Measurements from ENCODE around the gene DMRTB1.

The DMRTB1 gene

GRCh38 chr1:53507116-53507820 is 48.1 kb downstream of the DMRTB1 start:
- in situ Hi-C loops (cut with HindIII; ENCODE audit: low sequenced_read_pairs), result no loop called here

- in situ Hi-C loops (cut with HindIII; ENCODE audit: low sequenced_read_pairs), result no loop called here
These were observed 49.1 kb downstream of the DMRTB1 start for GRCh38 chr1:53508056-53508990.

GRCh38 chr1:53508991-53509666 is 49.9 kb downstream of the DMRTB1 start:
- in situ Hi-C loops (cut with HindIII; ENCODE audit: low sequenced_read_pairs), result no loop called here

GRCh38 chr1:53509775-53510174 is 50.6 kb downstream of the DMRTB1 start:
- in situ Hi-C loops (cut with HindIII; ENCODE audit: low sequenced_read_pairs), result no loop called here

DNA sequence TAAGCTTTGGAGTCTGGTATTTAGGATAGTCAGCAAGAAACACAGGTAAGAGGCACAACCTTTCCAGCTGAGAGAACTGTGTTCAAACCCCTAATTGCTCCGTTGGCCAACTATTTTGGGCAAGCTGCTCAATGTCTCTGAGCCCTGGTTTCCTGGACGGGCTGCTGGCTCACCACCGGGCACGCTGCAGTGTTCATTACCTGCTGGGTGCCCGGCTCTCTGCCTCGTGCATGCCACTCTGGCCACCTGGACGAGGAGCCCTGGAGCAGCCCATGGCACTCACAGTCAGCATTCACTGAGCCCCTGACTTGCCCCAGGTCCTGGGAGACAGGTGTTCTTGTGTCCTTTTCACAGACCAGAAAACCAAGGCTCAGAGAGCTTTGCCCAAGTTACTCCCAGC is 51.0 kb downstream of the DMRTB1 start:
- in situ Hi-C loops (cut with HindIII; ENCODE audit: low sequenced_read_pairs), result no loop called here

DNA sequence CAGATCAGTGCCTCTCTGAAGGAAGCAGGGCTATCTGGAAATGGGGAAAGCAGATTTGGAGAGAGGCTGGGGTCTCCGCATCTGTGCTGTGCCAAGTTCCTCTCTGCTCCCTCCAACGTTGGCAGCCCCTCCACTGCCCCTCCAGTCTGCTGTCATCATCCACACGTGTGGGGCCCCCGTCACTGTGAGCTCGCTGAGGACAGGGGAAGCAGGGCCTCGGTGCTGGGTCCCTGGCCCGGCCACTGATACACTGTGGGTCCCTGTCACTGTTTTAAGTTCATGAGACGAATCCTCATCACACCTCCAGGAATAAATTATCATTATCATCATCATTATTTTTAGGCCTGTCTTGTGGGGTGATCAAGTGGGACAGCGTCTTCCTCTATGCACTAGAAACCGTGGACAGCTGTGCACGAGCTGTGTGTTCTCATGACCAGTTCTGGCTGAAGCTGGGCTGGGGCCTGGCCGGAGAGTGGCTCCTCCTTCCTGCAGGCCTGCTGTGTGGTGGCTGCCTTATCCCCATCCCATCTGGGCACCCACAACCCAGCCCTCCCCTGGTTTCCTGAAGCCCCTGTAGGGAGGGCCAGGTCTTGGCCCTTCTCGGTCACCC is 52.2 kb downstream of the DMRTB1 start:
- in situ Hi-C loops (cut with HindIII; ENCODE audit: low sequenced_read_pairs), result no loop called here

DNA sequence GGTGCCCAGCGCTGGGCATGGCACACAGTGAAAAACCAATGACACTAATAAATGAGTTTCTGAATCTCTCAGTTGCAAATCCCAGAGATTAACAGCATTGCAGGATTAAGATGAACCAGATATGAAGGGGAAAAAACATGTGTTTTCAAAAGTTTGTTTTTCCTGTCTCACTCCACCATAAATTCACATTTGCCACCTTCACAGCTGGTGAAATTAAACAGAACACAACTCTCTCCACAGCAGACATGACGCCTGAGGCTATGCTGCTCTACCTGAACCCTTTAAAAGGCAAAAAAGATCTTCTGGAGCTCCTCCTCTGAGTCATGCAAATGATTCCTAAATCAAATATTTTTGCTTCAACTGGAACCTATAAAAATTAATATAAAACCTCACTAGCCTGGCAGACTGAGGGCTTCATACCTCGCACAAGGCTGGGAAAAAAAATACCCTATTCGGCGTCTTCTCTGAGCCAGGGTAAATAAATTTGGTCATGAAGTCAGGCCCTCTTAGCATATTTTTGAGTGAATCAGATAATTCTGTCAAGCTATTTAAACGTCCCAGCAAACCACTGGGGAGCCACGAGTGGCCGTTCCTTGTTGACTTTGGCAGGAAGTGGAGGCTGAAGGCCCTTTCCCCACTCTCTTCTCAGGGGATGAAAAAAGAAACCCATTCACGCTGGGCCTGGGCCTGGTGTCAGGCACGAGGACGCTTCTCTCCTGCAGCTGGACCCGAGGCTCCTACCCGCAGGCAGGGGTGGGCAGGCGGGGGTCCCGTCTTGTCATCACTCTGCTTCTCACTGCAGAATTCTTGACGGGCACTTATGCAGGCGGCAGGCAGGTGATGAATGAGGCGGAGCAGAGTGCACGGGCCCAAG is 53.0 kb downstream of the DMRTB1 start:
- in situ Hi-C loops (cut with HindIII; ENCODE audit: low sequenced_read_pairs), result no loop called here

- in situ Hi-C loops (cut with HindIII; ENCODE audit: low sequenced_read_pairs), result no loop called here
These were observed 53.9 kb downstream of the DMRTB1 start for GRCh38 chr1:53512807-53513755.

- in situ Hi-C loops (cut with HindIII; ENCODE audit: low sequenced_read_pairs), result no loop called here
These were observed 54.6 kb downstream of the DMRTB1 start for GRCh38 chr1:53513846-53514245.

DNA sequence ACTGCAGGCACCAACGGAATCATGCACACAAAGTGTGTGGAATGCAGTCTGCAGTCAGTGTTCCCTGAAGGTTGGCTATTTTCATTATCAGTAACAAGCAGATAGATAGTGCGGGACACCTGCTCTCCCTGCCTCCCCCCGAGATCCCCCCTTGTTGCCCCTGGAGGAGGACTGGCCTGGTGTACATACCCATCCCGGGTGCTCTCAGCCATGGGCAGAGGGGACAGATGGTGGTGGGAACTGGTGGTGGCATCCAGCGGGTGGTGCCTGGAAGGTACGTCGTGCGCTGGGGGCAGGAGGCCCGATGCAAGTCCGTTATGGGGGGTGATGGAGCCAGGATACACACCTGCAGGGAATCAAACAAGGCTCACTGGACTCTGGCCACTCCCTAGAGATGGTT is 55.2 kb downstream of the DMRTB1 start:
- in situ Hi-C loops (cut with HindIII; ENCODE audit: low sequenced_read_pairs), result no loop called here

GRCh38 chr1:53516181-53516580 is 57.0 kb downstream of the DMRTB1 start:
- in situ Hi-C loops (cut with HindIII; ENCODE audit: low sequenced_read_pairs), result no loop called here

Measured in DLD1 (cell line).